ELF-1 (cell line): Measurements from ENCODE around the gene NUDCD2.
A peak's percentile ranks its signal among the peaks of the same experiment; 100 is the strongest.

Source experiments
- DNase-seq: peaks from one replicate; pipeline ENCODE4 v3.0.0-alpha.2; 2016; ENCODE audit warnings: low read depth, low spot score

The NUDCD2 gene

GRCh38 chr5:163459819-163460561, at the start of gene NUDCD2:
TSS of gene NUDCD2 (minus strand) at chr5:163460102. CDS start at chr5:163460050, 52 bp downstream.
- DNase-seq, result peak; percentile 97

DNA sequence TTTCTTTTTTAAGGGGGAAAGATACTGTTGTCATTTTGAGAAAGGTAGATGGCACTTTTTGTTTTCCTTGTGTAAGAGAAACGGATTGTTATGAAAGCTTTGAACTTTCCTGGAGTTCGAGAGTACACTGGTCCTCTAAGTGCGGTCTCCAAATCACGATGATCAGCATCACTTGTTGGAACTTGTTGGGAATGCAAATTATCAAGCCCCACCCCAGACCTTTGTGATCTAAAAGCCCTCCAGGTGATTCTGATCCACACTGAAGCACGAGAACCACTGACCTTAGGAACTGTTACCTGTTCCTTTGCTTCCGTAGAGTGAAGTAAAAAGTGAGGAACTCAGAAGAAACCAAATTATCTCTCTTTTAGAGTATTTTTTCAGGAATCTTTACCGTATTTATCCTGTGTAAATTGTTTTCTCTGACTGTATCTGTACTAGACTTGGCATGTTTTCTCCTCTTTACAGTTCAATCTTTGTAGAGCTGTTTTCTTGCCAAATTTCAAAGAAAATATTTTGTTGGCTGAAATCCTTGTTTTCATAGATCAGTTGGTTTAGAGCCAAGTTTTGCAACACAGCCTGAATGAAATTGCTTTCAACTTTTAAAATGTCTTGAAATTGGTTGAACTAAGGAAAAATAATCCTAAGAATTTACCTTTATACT, 49.5 kb upstream of the NUDCD2 start:
- peak; percentile 83 for DNase-seq

DNA sequence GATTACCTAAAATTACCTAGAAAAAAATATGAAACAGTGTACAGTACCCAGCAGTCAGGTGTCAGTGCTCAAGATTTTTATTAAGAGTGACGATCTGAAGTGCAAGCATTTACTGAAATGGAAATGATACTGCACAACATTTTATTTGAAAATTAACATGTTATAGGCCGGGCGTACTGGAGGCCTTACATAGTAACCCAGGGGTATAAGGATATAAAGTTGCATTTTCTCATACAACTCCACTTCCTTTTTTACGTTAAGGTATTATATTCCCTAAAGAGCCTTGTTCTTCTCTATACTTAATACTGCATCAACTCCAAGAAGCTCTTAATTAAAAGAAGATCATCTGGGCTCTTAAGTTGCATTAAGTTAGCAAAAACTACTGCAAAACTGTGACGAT, 48.9 kb upstream of the NUDCD2 start:
- no peak for DNase-seq

DNA sequence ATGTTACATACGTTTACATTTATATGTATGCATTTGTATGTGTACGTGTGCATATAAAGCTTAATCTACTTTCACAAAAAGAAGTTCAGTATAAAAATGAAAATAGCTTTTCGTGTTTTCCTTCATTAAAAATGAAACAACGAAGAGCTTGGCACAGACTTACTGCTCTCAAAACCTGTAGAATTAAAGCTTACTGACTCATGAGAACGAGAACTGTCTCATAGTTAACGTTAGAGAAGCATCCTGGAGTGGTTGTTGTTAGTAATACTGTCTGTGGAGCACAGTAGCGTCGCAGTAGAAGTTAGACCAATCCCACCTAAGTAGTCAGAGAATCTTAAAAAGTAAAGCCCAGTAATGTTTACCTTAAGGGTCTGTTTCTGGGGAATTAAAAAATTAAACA, 46.8 kb upstream of the NUDCD2 start:
- no peak for DNase-seq

DNA sequence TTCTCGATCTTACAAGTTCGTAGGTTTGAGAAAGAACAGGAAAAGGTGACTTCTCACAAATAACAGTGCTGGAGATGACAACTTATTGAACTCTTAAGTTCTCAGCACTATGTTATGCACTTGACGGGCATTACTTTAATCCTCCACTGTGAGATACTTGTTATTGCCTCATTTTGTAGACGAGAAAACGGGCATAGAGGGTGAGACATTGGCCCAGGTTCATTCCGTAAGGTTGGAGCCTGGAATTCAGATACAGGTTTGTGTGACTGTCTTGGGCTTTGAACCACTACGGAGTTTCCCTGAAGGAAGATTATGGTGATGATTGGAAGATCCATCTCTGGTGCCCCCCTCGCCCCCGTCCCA, 46.2 kb upstream of the NUDCD2 start:
- DNase-seq, result no peak

GRCh38 chr5:163505368-163506094, 45.6 kb upstream of the NUDCD2 start, which contains the start of gene MAT2B:
TSS of gene MAT2B (plus strand) at chr5:163505619. CDS start at chr5:163505687, 68 bp downstream.
- DNase-seq, result peak; percentile 98

DNA sequence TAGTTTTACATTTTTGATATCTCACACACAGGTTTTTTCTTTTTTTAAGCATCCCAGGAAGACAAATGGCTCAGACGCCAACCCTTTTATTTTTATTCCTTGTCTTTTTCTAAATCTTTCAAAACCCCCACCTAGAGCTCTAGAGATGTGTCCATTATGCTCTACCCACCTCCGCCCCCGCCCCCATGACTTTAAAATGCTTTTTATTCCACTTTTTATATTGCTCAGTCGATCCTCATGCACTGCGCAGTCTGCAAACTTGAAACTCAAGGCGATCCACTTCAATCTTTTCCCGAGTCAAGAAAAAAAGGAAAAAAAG, 45.1 kb upstream of the NUDCD2 start:
- DNase-seq, result no peak

GRCh38 chr5:163504079-163504931, 44.4 kb upstream of the NUDCD2 start:
- DNase-seq, result peak; percentile 78

DNA sequence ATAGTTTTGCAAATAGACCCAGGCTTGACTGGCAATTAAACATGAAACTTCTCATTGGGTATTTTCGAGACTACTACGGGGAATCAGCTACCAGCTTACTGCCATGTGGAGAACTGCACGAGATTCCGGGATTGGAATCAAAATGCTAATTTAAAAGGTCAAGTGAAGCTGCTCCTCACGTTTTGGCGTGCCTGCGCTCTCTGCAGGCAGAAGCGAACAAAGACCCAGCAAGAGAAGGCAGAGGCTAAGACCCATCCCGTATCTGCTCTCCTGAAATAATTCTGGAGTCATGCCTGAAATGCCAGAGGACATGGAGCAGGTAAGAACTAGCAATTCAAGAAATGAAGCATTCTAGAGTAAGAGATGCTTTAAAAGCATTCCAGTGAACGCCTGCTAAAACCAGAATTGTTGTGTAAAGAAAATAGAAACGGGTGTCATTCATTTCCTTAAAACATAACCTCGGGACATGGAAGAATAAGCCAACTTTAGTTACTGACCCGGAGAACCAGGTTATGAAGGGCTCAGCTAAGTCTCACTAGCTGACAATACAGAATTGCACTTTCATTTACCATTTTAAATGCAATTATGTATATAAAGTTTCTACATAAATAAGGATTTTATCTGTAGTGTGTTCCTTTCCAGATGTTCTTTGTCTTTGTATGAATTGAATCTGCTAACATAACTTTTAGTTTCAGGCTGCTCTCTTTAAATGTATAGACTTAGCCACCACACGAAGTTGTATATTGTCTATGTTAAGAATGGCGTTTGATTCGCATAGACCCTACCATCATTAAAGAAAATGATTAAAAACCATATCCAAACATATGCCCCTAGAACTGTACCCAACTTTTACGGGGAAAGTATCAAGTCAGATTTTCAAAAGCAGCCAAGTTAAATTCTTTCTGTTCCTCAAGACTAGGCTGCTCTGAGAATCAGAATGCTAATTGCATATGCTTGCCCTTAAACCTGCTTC, 43.5 kb upstream of the NUDCD2 start:
- DNase-seq, result peak; percentile 91

DNA sequence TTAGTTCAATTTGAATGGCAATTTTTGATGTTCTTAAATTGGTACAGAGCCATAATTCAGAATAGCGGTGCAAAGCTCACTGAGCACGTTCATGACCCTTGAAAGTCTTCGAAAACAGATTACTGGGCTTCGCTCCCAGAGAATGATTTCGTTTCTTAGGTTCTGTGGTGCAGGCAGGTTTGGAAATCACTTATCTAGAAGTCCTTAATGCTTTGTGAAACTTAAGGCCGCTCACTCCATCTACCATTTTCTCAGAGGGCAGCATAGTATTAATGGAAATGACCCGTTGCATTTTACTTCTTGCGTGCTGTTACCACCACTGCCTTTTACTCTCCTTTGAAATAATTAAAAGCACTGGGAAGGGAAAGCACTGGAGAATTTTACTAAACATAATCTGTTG, 42.6 kb upstream of the NUDCD2 start:
- DNase-seq, result peak; percentile 3

DNA sequence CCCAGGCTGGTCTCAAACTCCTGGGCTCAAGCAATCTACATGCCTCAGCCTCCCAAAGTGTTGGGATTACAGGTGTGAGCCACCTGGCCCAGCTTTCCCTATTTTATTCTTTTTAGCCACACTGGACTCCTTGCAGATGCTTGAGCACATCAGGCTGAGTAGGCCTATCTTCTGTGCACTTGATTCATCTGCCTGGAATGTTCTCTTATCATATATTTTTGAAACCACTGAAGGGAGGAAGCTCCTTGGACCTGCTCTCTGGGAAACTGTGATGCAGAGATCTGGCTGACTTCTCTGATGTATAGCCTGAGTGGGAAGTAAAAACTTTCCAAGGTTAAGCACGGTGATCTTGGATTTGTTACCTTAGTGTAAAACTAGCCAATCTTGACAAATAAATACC, 39.0 kb upstream of the NUDCD2 start:
- DNase-seq, result no peak

GRCh38 chr5:163497315-163497714, 37.4 kb upstream of the NUDCD2 start:
- no peak for DNase-seq

- no peak for DNase-seq
These were observed 36.4 kb upstream of the NUDCD2 start for GRCh38 chr5:163496286-163496685.

GRCh38 chr5:163489745-163490075, 29.8 kb upstream of the NUDCD2 start:
- no peak for DNase-seq

DNA sequence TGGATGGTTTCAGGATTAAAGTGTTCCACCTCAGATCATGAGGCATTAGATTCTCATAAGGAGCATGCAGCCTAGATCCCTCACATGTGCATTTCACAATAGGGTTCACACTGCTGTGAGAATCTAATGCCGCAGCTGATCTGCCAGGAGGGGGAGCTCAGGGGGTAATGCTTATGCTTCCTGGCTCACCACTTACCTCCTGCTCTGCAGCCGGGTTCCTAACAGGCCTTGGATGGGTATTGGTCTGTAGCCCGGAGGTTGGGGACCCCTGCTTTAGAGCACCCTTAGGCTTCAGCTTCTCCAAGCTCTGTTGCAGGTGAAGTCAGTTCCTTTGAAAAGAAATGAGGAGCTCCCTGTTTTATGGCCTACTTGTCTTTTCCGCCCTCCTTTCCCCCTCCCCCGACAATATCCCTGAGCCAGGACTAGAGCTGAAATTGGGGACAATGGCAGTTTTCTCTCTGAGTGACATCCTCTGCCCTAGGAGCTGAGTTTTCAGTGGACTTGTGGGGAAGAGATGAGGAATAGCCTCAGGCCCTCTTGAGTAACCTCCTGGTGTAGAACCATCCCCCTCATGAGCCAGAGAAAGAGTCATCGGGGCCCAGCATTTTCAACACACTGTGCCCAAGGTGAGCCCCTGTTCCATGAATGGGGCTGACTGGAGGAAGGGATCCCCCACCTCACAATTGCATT, 29.3 kb upstream of the NUDCD2 start:
- DNase-seq, result peak; percentile 72

DNA sequence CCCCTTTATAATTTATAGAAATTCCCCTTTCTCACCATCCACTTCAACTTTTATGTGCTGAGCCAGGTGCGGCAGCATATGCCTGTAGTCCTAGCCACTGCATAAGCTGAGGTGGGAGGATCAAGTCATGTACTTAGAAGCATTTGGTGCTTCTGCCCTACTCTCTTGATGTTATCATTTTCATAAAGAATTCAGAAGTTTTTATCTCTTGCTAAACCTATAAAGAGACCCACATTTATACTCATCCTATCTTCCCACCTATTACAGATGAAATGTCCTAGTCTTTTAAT, 19.0 kb upstream of the NUDCD2 start:
- no peak for DNase-seq

DNA sequence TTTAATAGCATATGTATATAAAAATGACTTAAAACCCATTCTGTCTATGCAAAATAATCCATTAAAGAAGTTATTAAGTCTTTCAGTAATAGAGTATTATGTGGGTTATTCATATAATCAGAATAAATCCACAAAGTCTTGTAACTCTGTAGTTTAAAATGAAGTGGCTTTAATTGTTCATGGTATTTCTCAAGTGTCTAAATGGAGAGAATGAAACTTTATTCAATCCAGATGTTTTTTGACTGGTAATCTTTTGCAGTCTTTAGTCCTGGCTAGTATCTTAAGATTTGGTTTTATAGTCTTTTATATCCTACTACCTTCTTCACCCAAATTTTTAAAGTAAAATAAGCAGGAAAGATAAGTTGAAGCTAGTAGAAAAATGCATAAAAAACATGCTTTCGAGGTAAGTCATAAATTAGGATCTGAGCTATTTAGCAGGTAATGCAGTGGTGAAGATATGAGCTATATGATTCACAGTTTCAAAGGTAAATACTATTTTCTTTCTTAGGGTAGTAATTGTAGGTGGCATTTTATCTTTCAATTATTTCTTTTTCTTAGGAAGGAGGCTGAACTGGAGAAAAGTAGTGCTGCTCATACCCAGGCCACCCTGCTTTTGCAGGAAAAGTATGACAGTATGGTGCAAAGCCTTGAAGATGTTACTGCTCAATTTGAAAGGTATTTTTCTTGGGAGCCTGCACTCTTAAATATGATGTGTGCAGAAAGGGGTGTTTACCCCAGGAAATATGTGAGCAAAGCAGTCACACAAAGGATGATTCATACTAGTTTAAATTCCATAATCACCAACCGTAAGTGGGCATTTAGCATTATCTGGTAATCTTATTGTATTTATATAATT, 18.5 kb upstream of the NUDCD2 start:
- no peak for DNase-seq

- DNase-seq, result no peak
These were observed 15.5 kb upstream of the NUDCD2 start for GRCh38 chr5:163475411-163475810.

DNA sequence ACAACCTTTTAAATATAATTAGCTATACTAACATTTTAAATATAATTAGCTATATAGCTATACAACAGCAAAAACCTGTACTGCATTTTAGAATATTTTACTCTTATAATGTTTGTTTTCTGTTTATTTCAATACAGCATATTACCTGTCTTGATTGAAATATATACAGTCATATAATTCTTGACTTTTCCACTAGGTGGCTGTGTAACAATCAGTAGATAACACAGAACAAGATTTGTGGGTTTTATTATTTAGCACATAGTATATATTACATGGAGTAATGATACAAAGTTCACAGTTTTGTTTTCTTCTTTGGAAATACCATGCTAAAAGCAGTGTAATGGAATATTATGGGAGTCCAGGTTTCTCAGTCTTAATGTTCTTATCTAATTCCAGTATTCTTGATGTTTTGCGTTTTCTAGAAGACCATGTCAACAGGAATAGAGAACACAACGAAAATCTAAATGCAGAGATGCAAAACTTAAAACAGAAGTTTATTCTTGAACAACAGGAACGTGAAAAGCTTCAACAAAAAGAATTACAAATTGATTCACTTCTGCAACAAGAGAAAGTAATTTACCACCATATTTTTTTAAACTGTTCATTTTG, 13.8 kb upstream of the NUDCD2 start:
- no peak for DNase-seq
